Neuronal stem cell (in vitro differentiated cells): ENCODE data around the gene SMPD4.
"Not testable (repeated sequence)": the region's sequence is repeated elsewhere in the genome, so short reads cannot be mapped to it uniquely, and the experiment has no call there.

Experiments
- DNase-seq: peaks from one replicate; pipeline ENCODE4 v3.0.0-alpha.2; 2013; ENCODE audit warnings: low spot score
- H2AFZ ChIP-seq: one replicate; pipeline ENCODE4 v1.6.1; 2013; ENCODE audit warnings: mild to moderate bottlenecking, low read length, inconsistent platforms
- H2AK5ac ChIP-seq: 2 replicates; pipeline ENCODE4 v1.6.1; 2013; ENCODE audit warnings: low read depth, mild to moderate bottlenecking, inconsistent platforms, low read length, moderate library complexity, mixed read lengths
- H2BK120ac ChIP-seq: 2 replicates; pipeline ENCODE4 v1.6.1; 2013; ENCODE audit warnings: low read depth, mild to moderate bottlenecking, inconsistent platforms, low read length, moderate library complexity, mixed read lengths
- H2BK12ac ChIP-seq: one replicate; pipeline ENCODE4 v1.6.1; 2013; ENCODE audit warnings: low read length, inconsistent platforms
- H2BK15ac ChIP-seq: 2 replicates; pipeline ENCODE4 v1.6.1; 2013; ENCODE audit warnings: mild to moderate bottlenecking, low read length, inconsistent platforms, mixed read lengths
- H2BK5ac ChIP-seq: one replicate; pipeline ENCODE4 v1.6.1; 2013; ENCODE audit warnings: inconsistent platforms, mild to moderate bottlenecking, low read length, moderate library complexity
- H3K14ac ChIP-seq: one replicate; pipeline ENCODE4 v1.6.1; 2013; ENCODE audit warnings: low read length, inconsistent platforms
- H3K18ac ChIP-seq: 2 replicates; pipeline ENCODE4 v1.6.1; 2013; ENCODE audit warnings: low read length, inconsistent platforms
- H3K23ac ChIP-seq: 2 replicates; pipeline ENCODE4 v1.6.1; 2013; ENCODE audit warnings: low read depth, mild to moderate bottlenecking, mixed read lengths, low read length, inconsistent platforms; ENCODE audit not compliant: poor library complexity
- H3K27ac ChIP-seq: replicated peaks from 3 replicates; pipeline ENCODE4 v1.5.1; 2013; ENCODE audit warnings: low read length, inconsistent platforms
- H3K27me3 ChIP-seq, 3 experiments: 2 replicates each; pipeline ENCODE4 v1.6.1; 2013; ENCODE audit warnings: low read length in 3 of 3, mild to moderate bottlenecking in 2 of 3, inconsistent platforms in 1 of 3, low read depth in 1 of 3, mixed read lengths in 1 of 3, moderate library complexity in 1 of 3; ENCODE audit not compliant: control insufficient read depth in 3 of 3, insufficient read depth in 3 of 3
- H3K36me3 ChIP-seq, 2 donors: replicated peaks in 1 of 2; 2 replicates each; pipeline ENCODE4 v1.6.1; 2013; ENCODE audit warnings: low read length in 2 of 2; ENCODE audit not compliant: control insufficient read depth in 2 of 2, insufficient read depth in 2 of 2
- H3K4ac ChIP-seq: 2 replicates; pipeline ENCODE4 v1.6.1; 2013; ENCODE audit warnings: inconsistent platforms, mild to moderate bottlenecking, low read length, moderate library complexity
- H3K4me1 ChIP-seq, 2 donors: 1 replicate in 1 of 2; 2 replicates in 1 of 2; pipeline ENCODE4 v1.6.1; 2013; ENCODE audit warnings: low read length in 2 of 2, low read depth in 1 of 2; ENCODE audit not compliant: control insufficient read depth in 2 of 2, insufficient read depth in 1 of 2
- H3K4me2 ChIP-seq: one replicate; pipeline ENCODE4 v1.6.1; 2013; ENCODE audit warnings: mild to moderate bottlenecking, low read length, inconsistent platforms; ENCODE audit not compliant: insufficient read depth, poor library complexity, severe bottlenecking
- H3K4me3 ChIP-seq, 2 donors: 2 replicates each; pipeline ENCODE4 v1.5.1; 2013; ENCODE audit warnings: low read length in 2 of 2, mild to moderate bottlenecking in 2 of 2, inconsistent platforms in 1 of 2, moderate library complexity in 1 of 2
- H3K79me1 ChIP-seq: one replicate; pipeline ENCODE4 v1.6.1; 2013; ENCODE audit warnings: low read depth, mild to moderate bottlenecking, inconsistent platforms, low read length, moderate library complexity
- H3K9ac ChIP-seq: one replicate; pipeline ENCODE4 v1.6.1; 2013; ENCODE audit warnings: mild to moderate bottlenecking, low read depth, low read length, inconsistent platforms; ENCODE audit not compliant: poor library complexity
- H3K9me3 ChIP-seq, 2 donors: replicated peaks in 1 of 2; 2 replicates each; pipeline versions ENCODE3 to v1.6.1; 2013; ENCODE audit warnings: low read length in 2 of 2, mild to moderate bottlenecking in 2 of 2, inconsistent platforms in 1 of 2, low read depth in 1 of 2, mixed read lengths in 1 of 2, moderate library complexity in 1 of 2; ENCODE audit not compliant: control insufficient read depth in 2 of 2, insufficient read depth in 1 of 2
- H4K8ac ChIP-seq: one replicate; pipeline ENCODE4 v1.6.1; 2013; ENCODE audit warnings: low read depth, mild to moderate bottlenecking, inconsistent platforms, low read length, moderate library complexity
- H4K91ac ChIP-seq: one replicate; pipeline ENCODE4 v1.6.1; 2013; ENCODE audit warnings: low read length, low read depth, mild to moderate bottlenecking, inconsistent platforms; ENCODE audit not compliant: poor library complexity
- WGBS, 2 donors: extraction: QIAGEN DNeasy Blood & Tissue Kit; methylation state at CpG; one replicate each; pipeline ENCODE4 v1.1.7; 2013; ENCODE audit warnings: missing lambda C conversion rate in 2 of 2, mixed read lengths in 1 of 2; ENCODE audit not compliant: insufficient read length in 2 of 2, insufficient replicate concordance in 1 of 2; ENCODE audit errors: extremely low coverage in 2 of 2; 5-methylcytosine and 5-hydroxymethylcytosine counted together

The SMPD4 gene

DNA sequence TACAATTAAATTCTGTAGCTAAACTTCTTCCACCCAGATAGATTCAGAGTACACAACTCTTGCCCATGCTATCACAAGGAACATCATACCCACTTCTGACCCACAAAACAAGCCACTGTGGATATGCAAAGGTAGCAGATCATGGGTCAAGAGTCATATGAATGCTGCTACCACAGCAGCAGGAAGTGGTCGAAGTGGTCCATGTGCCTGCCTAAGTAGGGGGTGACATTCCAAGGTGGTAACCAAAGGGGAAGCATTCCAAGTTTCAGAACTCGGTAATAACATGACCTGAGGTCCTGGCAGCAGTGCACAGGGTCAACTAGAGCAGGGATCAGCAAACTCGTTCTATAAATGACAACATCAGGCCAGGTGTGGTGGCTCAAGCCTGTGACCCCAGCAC lies 11.0 kb upstream of the SMPD4 start:
- WGBS, 2 donors: no CpG with 5 or more reads among the region's 3 CpGs

DNA sequence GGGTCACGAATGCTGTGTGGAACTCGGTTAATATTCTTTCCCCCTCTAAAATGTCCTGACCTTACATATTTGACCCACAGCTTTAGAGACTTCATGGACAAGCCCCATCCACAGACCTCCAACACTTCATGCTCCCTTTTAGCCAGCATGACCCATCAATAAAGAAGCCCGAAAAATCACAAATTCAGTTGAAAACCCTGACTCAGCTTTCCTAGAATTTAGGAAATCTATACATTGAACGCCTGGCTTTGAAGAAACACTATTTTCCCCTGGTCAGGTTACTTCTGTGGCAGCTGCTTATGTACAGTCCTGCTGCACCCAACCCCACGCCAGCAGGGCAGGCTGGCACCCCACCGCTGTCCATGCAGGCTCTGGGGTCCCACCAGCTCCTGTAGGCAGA lies 9.9 kb upstream of the SMPD4 start:
- H2AFZ ChIP-seq, H3K4ac ChIP-seq, H3K18ac ChIP-seq, H3K4me1 ChIP-seq, H3K4me3 ChIP-seq, H3K23ac ChIP-seq, H2BK15ac ChIP-seq, H2AK5ac ChIP-seq, H2BK12ac ChIP-seq, H3K36me3 ChIP-seq, H4K91ac ChIP-seq, H2BK120ac ChIP-seq, H4K8ac ChIP-seq, H3K9ac ChIP-seq, H3K27me3 ChIP-seq, H3K4me2 ChIP-seq, H3K27ac ChIP-seq, DNase-seq, H2BK5ac ChIP-seq, H3K9me3 ChIP-seq, H3K14ac ChIP-seq, H3K79me1 ChIP-seq: not testable (repeated sequence)
- no CpG with 5 or more reads among the region's 6 CpGs for WGBS, 2 donors

More for the DNA sequence above, 11.0 kb upstream of the SMPD4 start:
- not testable (repeated sequence) for H2BK5ac ChIP-seq, H2BK12ac ChIP-seq, H3K27me3 ChIP-seq, H3K79me1 ChIP-seq, H3K4me2 ChIP-seq, H3K4ac ChIP-seq, DNase-seq, H4K8ac ChIP-seq, H2BK15ac ChIP-seq, H3K23ac ChIP-seq, H2AFZ ChIP-seq, H3K36me3 ChIP-seq, H2AK5ac ChIP-seq, H3K4me1 ChIP-seq, H3K18ac ChIP-seq, H3K9me3 ChIP-seq, H3K9ac ChIP-seq, H2BK120ac ChIP-seq, H3K14ac ChIP-seq, H3K4me3 ChIP-seq, H4K91ac ChIP-seq, H3K27ac ChIP-seq

DNA sequence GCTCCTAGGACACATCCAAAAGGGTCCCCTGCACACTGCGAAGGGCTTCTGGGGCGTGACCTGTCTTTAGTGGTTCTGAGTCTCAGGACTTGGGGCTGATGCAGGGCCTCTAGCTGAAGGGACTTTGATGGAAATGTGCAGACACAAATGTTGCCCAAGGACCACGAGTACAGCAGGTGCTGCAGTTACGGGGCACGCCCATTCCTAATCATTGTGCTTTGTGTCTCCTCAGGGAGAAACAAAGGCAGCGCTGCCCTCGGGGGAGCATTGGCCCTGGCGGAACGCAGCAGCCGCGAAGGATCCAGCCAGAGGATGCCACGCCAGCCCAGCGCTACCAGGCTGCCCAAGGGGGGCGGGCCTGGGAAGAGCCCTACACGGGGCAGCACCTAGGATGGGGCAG lies 8.8 kb upstream of the SMPD4 start:
- Histone ChIP-seq H3K79me1 (no peaks in the 10 kb centered on the region), H3K4me1 (no peaks in the 10 kb centered on the region), H4K91ac (no peak overlapping the region), H3K9me3 (no peaks in the 10 kb centered on the region), H4K8ac (no peak overlapping the region), H2AK5ac (no peak overlapping the region), H2BK120ac (no peak overlapping the region), H2BK12ac (no peak overlapping the region), H2BK15ac (no peak overlapping the region), H3K4me2 (no peak overlapping the region), H3K36me3 (peaks cover 2 to 10% of the 10 kb centered on the region in 2 donors), H2BK5ac (no peak overlapping the region), H3K18ac (no peak overlapping the region), H3K27ac (no peak overlapping the region), H2AFZ (no peak overlapping the region), H3K4me3 (no peak overlapping the region), H3K4ac (no peak overlapping the region), H3K14ac (no peak overlapping the region), H3K9ac (no peak overlapping the region), H3K27me3 (no peaks in the 10 kb centered on the region), H3K23ac (no peak overlapping the region)
- WGBS, 2 donors: no CpG with 5 or more reads among the region's 15 CpGs
- no peak for DNase-seq

DNA sequence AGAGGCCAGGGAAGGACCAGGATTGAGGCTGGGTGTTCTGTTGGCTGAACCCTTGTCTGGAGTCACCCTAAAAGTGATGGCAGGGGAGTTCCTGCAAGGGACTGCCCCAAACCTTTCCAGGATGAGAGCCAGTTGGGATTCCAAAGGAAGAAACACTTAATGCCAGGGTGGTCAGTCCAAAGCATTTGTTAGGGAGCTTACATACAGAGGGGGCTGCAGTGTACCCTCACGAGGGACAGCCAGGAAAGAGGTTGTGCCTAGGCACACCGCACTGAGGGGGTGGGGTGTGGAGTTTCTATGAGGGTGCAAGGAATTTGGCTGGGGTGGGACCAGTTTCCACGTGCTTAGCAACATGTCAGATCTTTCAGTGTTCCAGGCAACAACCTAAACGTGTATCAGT lies 7.6 kb upstream of the SMPD4 start:
- H2BK12ac ChIP-seq, H2AFZ ChIP-seq, H2AK5ac ChIP-seq, H3K23ac ChIP-seq, H2BK5ac ChIP-seq, H3K4me1 ChIP-seq, H3K9me3 ChIP-seq, H3K4ac ChIP-seq, H2BK15ac ChIP-seq, H3K4me3 ChIP-seq, H4K8ac ChIP-seq, H3K18ac ChIP-seq, H3K79me1 ChIP-seq, H3K27ac ChIP-seq, H2BK120ac ChIP-seq, DNase-seq, H3K27me3 ChIP-seq, H3K14ac ChIP-seq, H3K9ac ChIP-seq, H3K4me2 ChIP-seq, H4K91ac ChIP-seq: not testable (repeated sequence)
- peaks cover 4 to 17% of the 10 kb centered on the region in 2 donors for H3K36me3 ChIP-seq
- no CpG with 5 or more reads among the region's 4 CpGs for WGBS, 2 donors
